NCI-H1105 treated with DMSO at 0.1 percent for 48 hours (cell line): ENCODE data around the gene GPR89A.
"Not testable (repeated sequence)": the region's sequence is repeated elsewhere in the genome, so short reads cannot be mapped to it uniquely, and the experiment has no call there.

Source experiments
- DNase-seq: peaks from one replicate; lab custom pipeline; 2025; lab: John Stamatoyannopoulos, UW

Gene GPR89A

DNA sequence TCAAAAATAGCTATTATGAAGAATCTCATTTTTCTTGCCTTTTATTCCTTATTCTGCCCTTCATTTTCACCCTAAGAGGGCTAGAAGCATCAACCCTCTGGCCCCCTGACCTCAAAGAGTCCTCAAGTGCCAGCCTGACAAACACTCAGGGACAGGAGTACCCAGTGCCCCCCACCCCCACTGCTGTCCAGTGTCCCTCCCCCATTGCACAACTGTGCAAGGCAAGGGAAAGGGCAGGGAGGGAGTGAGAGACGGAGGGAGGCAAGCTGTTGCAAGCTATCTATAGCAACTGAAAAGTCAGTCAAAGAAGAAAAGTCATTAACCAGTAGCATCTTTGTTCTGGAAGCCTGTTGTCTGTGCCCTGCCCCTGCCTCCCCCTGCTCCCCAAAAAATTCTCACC is 78.3 kb downstream of the GPR89A start:
- DNase-seq: not testable (repeated sequence)

DNA sequence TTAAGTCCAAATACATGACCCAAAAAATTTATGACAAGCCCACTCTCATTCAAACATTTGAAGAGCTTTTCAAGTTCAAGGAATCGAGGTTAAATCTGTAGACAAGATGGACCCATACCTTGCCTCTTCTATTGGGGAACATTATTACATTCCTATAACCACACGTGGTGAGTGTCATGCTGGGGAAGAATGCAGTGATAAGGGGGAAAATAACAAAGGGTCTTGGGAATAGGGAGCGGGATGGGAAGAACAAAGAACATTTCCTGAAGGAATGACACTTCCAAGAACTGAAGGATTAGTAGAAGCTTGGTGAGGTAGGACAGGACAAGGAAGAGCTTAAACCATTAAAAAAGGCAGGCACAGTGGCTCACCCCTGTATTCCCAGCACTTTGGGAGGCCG is 80.5 kb downstream of the GPR89A start:
- no peak for DNase-seq

DNA sequence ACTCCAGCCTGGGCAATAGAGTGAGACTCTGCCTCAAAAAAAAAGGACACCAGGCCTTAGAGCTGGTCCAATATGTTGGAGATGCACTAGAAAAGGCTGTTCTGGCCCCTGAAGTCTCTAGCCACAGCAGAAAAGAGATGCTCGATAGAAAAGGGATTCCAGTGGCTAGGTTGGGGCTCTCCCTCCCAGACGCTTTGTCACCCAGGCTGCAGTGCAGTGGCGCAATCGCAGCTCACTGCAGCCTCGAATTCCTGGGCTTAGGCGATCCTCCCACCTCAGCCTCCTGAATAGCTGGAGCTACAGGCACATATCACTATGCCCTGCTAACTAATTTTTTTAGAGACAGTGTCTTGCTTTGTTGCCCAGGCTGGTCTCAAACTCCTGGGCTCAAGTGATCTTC is 81.1 kb downstream of the GPR89A start:
- DNase-seq: no peak

DNA sequence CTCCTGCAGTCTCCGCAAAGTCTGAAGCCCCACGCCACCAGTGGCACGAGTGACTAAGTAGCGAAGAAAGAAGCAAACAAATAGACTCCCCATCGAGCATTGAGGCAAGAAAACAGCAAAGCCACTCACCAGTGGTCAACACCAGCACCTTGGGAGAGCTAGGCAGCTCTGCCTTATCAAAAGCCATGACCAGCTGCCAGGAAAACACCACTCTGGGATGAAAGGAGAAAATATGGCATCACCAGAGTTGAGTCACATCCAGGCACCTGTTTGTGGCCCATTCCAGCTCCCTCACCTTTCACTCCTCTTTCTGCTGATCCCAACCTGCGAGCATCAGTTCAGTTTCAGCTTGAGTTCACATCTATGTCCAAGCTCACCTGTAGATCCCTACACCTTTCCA is 82.1 kb downstream of the GPR89A start:
- no peak for DNase-seq

DNA sequence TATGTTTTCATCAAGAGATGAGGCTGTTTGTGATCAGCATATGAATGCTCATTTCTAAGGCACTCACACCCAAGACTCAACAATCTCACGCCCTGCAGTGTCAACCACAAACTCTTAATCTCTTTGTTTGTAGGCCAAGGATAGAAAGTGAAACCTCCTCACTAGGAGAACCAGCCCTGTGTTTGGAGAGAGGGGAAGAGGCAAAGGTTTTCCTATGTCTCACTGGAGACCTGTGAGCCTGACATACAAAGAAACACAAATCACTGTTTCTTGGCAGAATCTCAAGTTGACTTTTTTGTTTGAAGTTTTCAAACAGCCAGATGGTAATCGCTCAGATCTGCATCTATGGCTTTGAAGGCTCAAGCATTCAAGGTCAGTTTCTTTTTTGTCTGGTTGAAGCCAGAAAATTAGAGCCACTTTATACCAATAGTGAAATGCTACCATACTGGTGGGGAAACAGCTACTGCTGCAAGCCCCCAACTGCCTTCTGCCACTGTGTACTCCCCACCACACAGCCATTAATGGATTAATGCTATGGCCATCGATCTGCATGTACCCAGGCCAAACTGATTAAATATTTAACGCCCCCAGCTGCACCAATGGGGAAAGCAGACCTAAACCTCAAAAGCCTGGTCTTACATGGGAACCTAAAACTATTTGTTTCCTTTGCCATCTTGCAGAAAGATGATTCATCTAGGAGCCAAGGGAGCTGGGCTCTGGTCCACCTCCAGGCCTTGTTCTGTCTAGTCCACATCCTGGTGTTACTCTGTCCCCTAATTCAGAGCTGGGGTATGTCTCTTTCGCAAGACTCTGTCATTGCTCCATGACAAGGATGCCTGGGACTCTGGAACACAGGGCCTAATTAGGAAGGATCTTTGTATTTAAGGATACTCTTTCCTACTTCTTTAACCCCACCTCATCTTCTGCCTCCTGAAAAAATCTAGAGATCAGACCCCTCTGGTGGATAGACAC is 83.1 kb downstream of the GPR89A start:
- no peak for DNase-seq

DNA sequence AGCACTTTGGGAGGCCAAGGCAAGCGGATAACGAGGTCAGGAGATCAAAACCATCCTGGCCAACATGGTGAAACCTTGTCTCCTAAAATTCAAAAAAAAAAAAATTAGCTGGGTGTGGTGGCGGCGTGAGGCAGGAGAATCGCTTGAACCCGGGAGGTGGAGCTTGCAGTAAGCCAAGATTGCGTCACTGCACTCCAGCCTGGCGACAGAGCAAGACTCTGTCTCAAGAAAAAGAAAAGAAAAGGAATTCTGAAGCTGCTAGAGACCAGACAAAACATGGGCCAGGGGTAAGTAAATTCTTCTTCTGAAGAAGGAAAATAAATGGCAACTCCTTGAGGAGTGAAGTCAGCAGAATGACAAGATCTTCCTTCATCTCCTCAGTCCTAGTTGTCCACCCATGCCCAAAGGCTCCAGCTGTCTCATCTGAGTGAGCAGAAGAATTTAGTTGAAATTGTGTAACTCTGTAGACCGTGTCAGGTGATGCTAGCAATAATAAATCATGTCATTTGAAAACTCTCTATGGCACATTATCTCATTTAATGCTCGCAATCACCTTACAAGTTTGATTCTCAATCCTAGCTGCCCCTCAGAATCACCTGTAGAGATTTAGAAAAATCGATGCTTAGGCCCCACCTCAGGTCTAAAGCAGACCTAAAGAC is 85.1 kb downstream of the GPR89A start:
- DNase-seq: no peak

DNA sequence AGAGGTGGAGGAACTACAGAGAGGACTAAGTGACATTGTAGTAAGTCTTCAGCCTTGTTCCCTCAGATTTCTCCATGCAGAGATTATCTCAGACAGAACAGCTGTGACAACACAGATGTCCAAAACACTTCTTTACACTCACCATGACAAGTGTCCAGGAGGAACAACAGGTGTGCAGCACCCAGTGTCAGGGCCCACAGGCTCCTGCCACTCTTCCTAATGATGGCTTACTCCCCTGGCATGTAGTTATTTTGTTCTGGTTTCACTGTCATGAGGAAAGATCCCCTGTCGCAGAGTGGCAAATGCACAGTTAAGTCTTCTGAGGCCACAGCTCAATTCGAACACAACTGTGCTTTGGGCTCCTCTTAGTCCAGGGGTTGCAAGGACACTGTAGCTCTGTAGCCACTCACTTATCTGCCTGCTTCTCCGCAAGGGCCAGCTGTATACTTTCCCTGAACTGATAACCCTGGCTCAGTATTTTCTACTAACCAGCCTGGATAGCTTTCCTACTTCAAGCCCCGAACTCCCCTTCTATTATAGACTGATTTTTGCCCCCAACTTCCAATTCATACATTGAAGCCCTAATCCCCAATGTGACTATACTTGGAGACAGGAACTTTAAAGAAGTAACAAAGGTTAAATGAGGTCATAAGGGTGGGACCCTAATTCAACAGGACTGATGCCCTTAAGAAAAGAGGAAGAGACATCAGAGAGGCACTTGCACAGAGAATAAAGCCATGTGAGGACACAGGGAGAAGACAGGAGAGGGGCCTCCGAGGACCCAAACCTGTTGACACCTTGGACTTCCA is 88.2 kb downstream of the GPR89A start:
- DNase-seq: no peak

DNA sequence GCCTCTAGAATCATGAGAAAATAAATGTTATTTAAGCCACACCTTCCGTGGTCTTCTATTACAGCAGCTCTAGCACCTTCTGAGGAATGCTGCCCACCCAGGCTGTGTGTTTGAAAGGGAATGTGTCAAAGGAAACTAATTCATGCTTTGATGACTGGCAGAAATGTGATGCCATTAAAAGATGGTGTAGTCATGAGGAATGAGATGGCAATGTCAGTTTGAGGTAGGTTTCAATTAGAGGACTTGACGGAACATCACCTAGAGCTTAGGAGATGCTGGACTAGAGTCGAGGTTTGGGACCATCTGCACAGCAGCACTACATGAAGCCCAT is 88.8 kb downstream of the GPR89A start:
- no peak for DNase-seq

DNA sequence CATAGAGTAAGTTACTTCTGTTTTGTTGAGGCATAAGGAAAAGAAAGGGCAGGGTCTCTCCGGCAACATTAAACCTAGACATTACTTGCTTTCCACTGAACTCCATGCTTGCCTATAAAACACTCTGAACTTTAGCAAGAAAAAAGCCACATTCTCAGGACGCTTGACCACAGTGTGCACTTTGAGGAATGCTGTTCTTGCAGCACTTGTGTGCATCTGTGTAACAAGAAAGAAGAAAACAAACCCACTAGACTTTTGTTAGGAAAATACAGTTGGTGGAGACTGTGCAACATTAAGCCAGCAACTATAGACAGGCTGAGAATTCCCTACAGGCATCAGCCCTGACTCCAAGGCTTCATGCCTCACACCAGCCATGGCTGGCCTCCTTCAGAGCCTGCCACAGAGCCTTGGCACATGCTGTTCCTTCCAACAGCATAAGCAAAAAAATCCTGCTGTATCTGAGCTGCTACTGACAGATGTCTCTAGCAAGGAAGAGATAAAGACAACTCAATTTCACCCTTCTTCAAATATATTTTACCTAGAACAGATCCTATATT is 93.6 kb downstream of the GPR89A start:
- no peak for DNase-seq

DNA sequence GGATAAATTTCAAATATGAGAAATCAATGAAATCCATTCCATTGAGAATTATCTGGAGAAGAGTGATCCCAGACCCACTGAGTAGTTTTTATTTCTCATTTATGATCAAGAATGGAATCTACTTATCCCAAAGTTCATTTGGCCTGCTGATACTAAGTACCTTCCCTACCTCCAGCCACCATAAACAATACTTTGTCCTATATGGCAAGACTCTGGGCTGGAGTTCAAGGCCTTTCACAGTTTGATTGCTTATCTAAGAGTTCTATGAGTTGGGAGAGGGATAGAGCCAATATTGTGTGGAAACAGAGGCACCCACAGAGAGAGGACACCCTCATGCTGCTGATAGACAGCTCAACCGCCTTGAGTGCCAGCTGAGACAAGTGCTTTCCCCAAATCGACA is 94.3 kb downstream of the GPR89A start:
- DNase-seq: no peak

DNA sequence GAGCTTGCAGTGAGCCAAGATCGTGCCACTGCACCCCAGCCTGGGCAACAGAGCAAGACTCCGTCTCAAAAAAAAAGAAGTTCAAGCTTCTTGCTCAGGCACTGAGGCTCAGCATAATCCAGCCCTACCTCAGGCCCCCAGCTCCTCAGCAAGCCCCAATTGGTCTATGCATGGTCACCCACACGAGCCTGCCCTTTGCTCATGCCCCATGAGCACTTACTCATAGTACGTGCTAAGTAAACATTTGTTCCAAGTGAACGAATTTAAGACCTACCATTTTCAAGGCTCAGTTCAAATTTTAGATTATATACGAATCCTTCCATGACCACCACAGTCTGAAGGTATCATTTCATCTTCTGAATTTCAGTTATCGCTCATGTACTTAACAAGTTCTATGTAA is 95.0 kb downstream of the GPR89A start:
- DNase-seq: no peak

DNA sequence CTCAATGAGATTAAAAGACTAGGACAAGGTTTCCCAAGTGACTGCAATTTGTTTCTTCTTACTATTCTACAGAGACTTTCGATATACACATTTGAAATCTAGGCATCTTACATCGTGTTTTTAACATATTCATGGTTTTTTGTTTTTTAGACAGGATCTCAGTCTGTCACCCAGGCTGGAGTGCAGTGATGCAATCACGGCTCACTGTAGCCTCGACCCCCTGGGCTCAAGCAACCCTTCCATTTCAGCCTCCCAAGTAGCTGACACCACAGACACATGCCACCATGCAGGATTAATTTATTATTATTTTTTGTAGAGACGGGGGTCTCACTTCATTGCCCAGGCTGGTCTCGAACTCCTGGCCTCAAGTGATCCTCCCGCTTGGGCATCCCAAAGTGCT is 97.8 kb downstream of the GPR89A start:
- no peak for DNase-seq

DNA sequence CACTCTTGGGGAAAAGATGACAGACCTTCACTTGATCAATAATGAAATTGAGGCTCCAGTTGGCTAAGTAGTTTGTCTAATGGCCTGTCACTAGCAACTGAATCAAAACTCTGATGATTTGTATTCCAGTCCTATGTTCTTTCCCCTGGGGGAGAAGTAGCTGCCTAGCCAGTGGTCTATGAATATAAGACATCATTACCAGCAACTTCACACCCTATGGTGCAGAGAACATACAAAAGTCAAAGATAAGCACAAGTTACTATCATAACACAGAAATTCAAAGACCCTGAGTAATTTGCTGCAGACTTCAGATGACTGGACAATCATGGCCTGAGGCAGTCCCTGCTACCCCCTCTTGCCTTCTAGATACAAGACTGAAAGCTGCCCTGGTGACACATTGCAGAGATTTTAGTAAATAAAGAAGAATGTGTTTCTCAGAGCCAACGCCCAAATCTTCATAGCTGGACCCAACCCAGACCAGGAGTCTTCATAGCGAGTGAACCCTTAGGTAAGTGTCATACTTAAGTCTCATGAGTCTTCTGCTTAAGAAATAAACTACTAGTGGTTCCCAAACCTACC is 98.4 kb downstream of the GPR89A start:
- DNase-seq: no peak

DNA sequence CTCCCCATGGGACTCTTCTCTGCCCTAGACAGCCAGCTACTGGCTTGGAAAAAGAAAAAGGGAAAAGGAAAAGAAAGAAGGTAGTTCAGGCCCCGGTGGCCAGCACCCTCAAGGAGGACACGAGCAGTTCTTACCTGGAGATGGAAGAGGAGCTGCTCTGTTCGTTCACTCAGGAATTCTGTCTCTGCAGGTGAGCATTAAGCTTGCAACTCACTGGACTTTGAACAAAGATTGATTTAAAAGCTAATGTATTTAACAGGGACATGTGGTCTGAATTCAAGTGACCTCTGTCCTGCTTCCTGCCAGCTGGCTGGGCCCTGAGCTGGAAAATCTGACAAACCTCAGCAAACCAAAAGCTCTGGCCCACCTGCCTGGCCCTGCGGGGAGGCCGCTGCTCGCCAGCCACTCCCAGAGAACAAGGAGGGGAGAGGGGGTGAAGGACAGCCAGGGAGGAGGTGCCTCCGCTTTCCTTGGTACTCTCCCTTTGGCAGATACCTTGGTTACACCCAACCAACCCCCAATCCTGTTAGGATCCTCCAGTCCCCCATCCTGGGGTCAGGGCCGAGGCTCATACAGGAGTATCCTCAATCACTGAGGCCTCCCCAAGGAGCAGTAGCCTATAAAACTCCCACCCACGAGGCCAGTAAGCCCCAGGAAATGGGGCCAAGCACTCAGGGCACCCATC is 99.5 kb downstream of the GPR89A start, which contains the start of gene PDZK1:
PDZK1 (minus strand) TSS at position 186 of the 685 bp plus-strand sequence. CDS start 19,347 bp downstream, outside the sequence.
- DNase-seq: no peak

DNA sequence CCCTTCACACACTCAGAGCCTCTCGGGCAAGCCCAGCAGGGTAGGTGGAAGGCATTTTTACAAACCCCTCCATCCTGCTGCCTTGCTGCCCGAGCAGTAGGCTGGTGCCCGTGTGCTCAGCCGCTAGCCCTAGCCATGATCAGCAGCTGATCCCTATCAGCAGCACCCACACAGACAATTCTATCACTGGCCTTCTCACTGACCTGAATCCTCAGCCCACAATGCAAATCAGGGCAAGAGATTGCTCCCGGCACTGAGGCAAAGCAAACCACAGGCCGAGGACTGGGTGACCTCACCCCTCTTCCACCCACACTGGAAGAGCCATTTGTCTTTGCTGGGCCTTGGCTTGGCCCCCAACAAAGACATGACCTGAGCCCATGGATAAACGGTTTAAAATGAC is 100.3 kb downstream of the GPR89A start:
- no peak for DNase-seq

DNA sequence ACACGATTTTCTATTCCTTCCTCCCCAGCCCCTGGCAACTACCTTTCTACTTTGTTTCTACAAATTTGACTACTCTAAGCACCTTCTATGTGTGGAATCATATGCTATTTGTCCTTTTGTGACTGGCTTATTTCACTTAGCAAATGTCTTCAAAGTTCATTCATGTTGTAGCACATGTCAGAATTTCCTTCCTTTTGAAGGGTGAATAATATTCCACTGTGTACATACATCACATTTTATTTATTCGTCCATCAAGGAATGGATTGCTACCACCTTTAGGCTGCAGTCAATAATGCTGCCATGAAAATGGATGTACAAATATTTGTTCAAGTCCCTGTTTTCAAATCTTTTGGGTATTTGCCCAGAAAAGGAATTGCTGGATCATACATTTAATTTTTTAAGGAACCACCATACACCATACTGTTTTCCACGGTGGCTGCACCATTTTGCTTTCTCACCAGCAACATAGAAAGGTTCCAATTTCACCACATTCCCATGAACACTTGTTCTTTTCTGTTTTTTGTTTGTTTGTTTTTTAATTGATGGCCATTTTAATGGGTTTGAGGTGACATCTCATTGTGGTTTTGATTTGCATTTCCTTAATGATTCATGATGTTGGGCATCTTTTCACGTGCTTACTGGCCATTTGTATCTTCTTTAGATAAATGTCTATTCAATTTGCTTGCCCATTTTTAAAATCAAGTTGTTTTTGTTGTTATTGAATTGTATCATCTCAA is 102.7 kb downstream of the GPR89A start:
- DNase-seq: no peak

DNA sequence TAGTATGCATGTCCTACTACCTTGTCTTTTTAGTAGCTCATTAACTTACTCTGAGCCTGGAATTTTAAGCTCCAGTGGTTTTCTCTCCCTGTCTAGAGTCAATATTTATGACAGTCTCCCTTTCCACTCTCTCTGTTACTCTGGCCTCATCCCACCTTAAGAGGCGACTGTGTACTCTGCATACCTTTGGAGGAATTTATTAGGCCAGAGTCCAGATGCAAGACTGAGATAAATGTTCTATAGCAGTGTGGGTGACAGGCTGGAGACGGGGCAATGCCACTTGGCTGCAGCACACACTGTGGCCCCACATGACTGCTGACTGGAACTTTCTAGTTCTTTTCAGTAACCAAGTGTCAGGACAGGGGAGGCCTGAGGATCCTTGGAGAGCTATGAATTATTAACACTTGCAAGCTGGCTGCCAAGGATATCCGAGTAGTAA is 103.4 kb downstream of the GPR89A start:
- DNase-seq: no peak

DNA sequence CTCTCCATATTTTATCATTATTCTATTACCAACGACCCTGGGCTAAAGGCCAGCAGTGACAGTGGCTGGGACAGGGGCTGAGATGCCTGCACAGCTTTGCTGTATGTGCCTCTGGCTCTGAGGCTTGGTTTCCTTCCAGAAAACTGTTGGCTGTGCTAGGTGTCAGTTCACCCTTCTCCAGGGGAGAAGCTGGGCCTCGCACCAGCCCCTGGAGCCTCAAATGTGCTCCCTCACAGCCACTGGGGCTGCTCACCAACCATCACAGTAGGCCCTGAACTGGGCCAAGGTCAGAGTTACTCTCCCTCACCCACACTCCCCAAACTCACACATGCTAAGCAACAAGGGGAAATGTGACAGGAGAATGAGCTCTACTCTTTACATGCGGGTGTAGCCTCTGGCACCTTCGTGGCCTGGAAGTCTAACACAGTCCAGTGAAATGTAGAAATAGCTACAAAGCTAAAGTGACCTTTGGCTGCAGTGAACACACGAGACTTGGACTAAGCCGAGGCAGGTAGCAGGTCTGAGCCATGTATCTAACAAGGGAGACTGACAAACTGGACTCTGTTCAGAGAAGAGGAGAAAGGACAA is 106.8 kb downstream of the GPR89A start:
- DNase-seq: no peak

DNA sequence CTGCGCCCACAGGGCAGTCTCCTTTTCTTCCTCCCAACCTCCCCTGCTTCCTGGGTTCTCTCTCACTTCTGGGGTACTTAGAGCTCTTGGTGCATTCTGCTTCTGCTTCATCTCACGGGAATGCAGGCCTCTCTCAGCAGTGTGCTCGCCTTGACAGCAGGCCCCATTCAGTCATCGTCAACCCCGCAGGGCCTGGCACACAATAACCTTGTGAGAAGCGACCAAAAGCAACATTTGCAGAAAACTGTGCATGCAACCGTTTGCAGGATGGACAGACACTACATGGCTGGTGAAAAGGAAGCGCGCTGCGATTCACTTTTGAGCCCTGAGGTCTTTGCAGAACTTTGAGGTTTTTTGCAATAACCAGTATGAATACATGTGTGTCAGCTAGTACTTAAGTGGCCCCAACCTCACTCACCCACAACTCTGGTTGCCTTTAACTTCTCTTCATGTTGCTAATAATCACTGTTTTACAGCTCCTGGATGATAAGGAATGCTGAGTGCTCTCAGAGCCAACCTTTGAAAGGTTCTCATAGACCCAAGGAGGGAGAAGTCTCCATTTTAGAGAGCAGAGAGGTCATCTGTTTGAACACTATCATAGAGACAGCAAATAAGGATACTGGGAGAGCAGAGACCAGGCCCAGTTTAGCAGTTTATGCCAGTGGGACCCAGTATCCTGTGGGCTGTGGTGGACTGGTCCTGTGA is 109.0 kb downstream of the GPR89A start:
- no peak for DNase-seq
